Activated CD8-positive, alpha-beta T cell treated with anti-CD3 and anti-CD28 coated beads for 36 hours (primary cell): ENCODE measurements around the gene FAM168A. TPM values are rescaled to one million over a fixed set of nuclear protein-coding genes. Genes with fewer than 3 reads are reported as not detected.

Experiments
- ATAC-seq: fragments of 200-7000 bp; cut with Tn5 transposase; one replicate; pipeline ENCODE4 v1.10.0; 2021; ENCODE audit warnings: mild to moderate bottlenecking, moderate library complexity
- CTCF ChIA-PET: fragments of 350-600 bp; sonication (Branson Sonifier 250); formaldehyde crosslinking; loops from one replicate; lab custom pipeline; 2021; ENCODE audit warnings: antibody characterized with exemption; lab: Charles Lee
- POLR2A ChIA-PET: fragments of 350-600 bp; sonication (Branson Sonifier 250); formaldehyde crosslinking; loops from one replicate; lab custom pipeline; 2021; ENCODE audit warnings: antibody characterized with exemption; lab: Charles Lee
- DNase-seq: peaks from one replicate; pipeline ENCODE4 v3.0.0-alpha.2; 2020
- H3K27ac Mint-ChIP-seq: one replicate; pipeline ENCODE4 v1.8.0; 2021; ENCODE audit warnings: mild to moderate bottlenecking, mixed read lengths
- H3K27me3 Mint-ChIP-seq: one replicate; pipeline ENCODE4 v1.8.0; 2021; ENCODE audit warnings: mixed read lengths
- H3K36me3 Mint-ChIP-seq: one replicate; pipeline ENCODE4 v1.8.0; 2021; ENCODE audit warnings: low read depth, mixed read lengths
- H3K4me1 Mint-ChIP-seq: one replicate; pipeline ENCODE4 v1.8.0; 2021; ENCODE audit warnings: low read depth, mixed read lengths
- H3K4me3 Mint-ChIP-seq: one replicate; pipeline ENCODE4 v1.8.0; 2021; ENCODE audit warnings: mild to moderate bottlenecking, moderate library complexity, mixed read lengths
- H3K9me3 Mint-ChIP-seq: one replicate; pipeline ENCODE4 v1.8.0; 2021; ENCODE audit warnings: mixed read lengths
- intact Hi-C: fragments of 100-400 bp; cut with micrococcal nuclease; formaldehyde crosslinking; loops from one replicate; pipeline ENCODE4 v1.10.0; 2022
- total RNA-seq, 2 experiments: library from RNA; stranded (reverse); gene quantifications; one replicate each; pipeline ENCODE4 v1.2.3, GENCODE V29; 2021
- TF ChIP-seq, protein P1 (sequence below): fragments of 200-600 bp; IDR thresholded peaks from one replicate; pipeline ENCODE4 v1.8.0; 2022; ENCODE audit warnings: antibody characterized with exemption, mild to moderate bottlenecking

Gene FAM168A
- total RNA-seq, result 10 to 100 TPM; 13.0 to 14.2 TPM

GRCh38 chr11:73597956-73598718, at the start of gene FAM168A:
FAM168A (minus strand) TSS chr11:73598112; CDS start chr11:73468474, 129,638 bp downstream.
- Mint-ChIP-seq H3K4me3 (peak within 1 kb of the TSS; percentile 97), H3K36me3 (no peaks in the 10 kb centered on the region), H3K27ac (peak within 1 kb of the TSS; percentile 93), H3K9me3 (no peaks in the 10 kb centered on the region), H3K4me1 (peaks cover 37% of the 10 kb centered on the region), H3K27me3 (no peaks in the 10 kb centered on the region)
- ChIA-PET CTCF (interaction anchor here (0.7 to 3.0 kb wide), 8 partner anchors 28 to 291 kb away, joined by 3 to 12 read pairs (median 4); partner anchors contain the start of gene RELT), POLR2A (interaction anchor here (0.6 to 1.3 kb wide), 6 partner anchors 11 to 376 kb away, joined by 3 to 4 read pairs (median 3); no protein-coding TSS in a partner anchor)
- peak; percentile 93 for ATAC-seq
- DNase-seq, result peak; percentile 95
- TF ChIP-seq, protein P1, sequence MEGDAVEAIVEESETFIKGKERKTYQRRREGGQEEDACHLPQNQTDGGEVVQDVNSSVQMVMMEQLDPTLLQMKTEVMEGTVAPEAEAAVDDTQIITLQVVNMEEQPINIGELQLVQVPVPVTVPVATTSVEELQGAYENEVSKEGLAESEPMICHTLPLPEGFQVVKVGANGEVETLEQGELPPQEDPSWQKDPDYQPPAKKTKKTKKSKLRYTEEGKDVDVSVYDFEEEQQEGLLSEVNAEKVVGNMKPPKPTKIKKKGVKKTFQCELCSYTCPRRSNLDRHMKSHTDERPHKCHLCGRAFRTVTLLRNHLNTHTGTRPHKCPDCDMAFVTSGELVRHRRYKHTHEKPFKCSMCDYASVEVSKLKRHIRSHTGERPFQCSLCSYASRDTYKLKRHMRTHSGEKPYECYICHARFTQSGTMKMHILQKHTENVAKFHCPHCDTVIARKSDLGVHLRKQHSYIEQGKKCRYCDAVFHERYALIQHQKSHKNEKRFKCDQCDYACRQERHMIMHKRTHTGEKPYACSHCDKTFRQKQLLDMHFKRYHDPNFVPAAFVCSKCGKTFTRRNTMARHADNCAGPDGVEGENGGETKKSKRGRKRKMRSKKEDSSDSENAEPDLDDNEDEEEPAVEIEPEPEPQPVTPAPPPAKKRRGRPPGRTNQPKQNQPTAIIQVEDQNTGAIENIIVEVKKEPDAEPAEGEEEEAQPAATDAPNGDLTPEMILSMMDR, result peak; percentile 15
- intact Hi-C loops, result no loop called here

GRCh38 chr11:73647459-73648100, 49.7 kb upstream of the FAM168A start:
- Mint-ChIP-seq H3K4me1 (peaks cover 12% of the 10 kb centered on the region), H3K36me3 (no peaks in the 10 kb centered on the region), H3K27me3 (no peaks in the 10 kb centered on the region), H3K4me3 (peak overlapping the region; percentile 80), H3K27ac (peak overlapping the region; percentile 68), H3K9me3 (no peaks in the 10 kb centered on the region)
- TF ChIP-seq, protein P1, result no peak
- ChIA-PET CTCF (interaction anchor here (0.8 to 6.3 kb wide), 8 partner anchors 11 to 312 kb away, joined by 3 to 56 read pairs (median 4); partner anchors contain the start of gene FAM168A), POLR2A (interaction anchor here (0.5 to 1.9 kb wide), 5 partner anchors 14 to 270 kb away, joined by 3 to 10 read pairs (median 3); no protein-coding TSS in a partner anchor)
- intact Hi-C loops, result no loop called here
- DNase-seq (peak; percentile 97), ATAC-seq (peak; percentile 100)

DNA sequence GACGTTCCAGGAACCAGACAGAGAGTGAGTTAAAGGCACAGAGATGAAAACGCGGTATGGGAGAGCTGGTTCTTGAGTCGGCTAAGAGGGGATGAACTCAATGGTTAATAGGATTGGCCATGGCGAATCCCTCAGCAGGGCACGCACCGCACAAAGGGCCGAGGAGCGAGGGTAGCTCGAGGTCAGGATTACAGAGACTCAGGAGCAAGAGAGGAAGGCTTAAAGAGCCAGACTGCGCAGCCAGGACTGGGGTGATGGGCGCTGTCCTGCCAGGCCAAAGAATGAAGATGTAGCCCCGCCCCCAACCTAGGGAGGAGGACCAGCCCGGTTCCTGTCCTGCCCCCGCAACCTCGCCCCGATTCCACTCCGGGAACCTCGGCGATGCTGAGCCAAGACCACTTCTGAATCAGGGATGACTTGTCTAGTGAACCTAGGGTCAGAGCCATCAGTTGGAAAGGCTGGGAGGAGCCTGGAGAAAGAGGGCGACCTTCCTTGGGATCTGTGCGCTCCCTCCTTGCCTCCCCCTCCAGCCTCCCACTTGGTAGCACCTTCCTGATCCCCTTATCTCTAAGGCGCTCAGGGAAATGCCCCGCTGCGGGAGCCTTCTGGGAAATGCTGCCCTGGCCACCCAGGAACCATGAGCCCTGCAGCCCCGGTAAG, 48.2 kb upstream of the FAM168A start, which contains the start of gene PLEKHB1:
Gene PLEKHB1, plus strand, starts transcription at position 610 of the 660 bp plus-strand sequence. Its CDS starts 28 bp downstream, at position 638.
- no peak within 1 kb of the TSS for H3K27ac Mint-ChIP-seq
- POLR2A ChIA-PET, result interaction anchor here (1.3 kb wide), 1 partner anchor 14 kb away, joined by 3 read pairs; no protein-coding TSS in a partner anchor
- intact Hi-C loops, result no loop called here
- no peaks in the 10 kb centered on the region for H3K36me3 Mint-ChIP-seq
- H3K27me3 Mint-ChIP-seq, result no peaks in the 10 kb centered on the region
- CTCF ChIA-PET, result interaction anchor here (1.1 to 6.3 kb wide), 5 partner anchors 8 to 217 kb away, joined by 3 to 56 read pairs (median 5); no protein-coding TSS in a partner anchor
- ATAC-seq (no peak), DNase-seq (no peak)
- H3K4me1 Mint-ChIP-seq, result peaks cover 12% of the 10 kb centered on the region
- no peaks in the 10 kb centered on the region for H3K9me3 Mint-ChIP-seq
- TF ChIP-seq, protein P1, result no peak
- peak within 1 kb of the TSS; percentile 80 for H3K4me3 Mint-ChIP-seq

- intact Hi-C loops, result no loop called here
- ChIA-PET CTCF (interaction anchor here (1.1 to 6.3 kb wide), 3 partner anchors 8 to 20 kb away, joined by 3 to 56 read pairs (median 44); no protein-coding TSS in a partner anchor), POLR2A (interaction anchor here (1.3 kb wide), 1 partner anchor 15 kb away, joined by 3 read pairs; no protein-coding TSS in a partner anchor)
- ATAC-seq (no peak), DNase-seq (no peak)
- no peaks in the 10 kb centered on the region for H3K27me3 Mint-ChIP-seq
- H3K4me3 Mint-ChIP-seq, result no peak overlapping the region
- H3K36me3 Mint-ChIP-seq, result no peaks in the 10 kb centered on the region
- H3K4me1 Mint-ChIP-seq, result peaks cover 17% of the 10 kb centered on the region
- no peak overlapping the region for H3K27ac Mint-ChIP-seq
- H3K9me3 Mint-ChIP-seq, result no peaks in the 10 kb centered on the region
- TF ChIP-seq, protein P1, result no peak
Measured at GRCh38 chr11:73645121-73645969, 47.4 kb upstream of the FAM168A start.
